CD14-positive monocyte (primary cell): ENCODE data around the gene SLC38A6. TPM values are rescaled to one million over a fixed set of nuclear protein-coding genes. Genes with fewer than 3 reads are reported as not detected.

Source experiments
- DNase-seq, 3 donors: peaks; one replicate each; pipeline ENCODE4 v3.0.0-alpha.2; 2011 to 2022
- H2AFZ ChIP-seq: 2 replicates; pipeline ENCODE4 v1.6.0; 2012; ENCODE audit warnings: mild to moderate bottlenecking, low read depth, low read length, inconsistent platforms; ENCODE audit not compliant: insufficient read depth, poor library complexity, severe bottlenecking
- H3K27ac ChIP-seq, 2 donors: 1 replicate in 1 of 2; 2 replicates in 1 of 2; pipeline ENCODE4 v1.5.1; 2012 to 2013; ENCODE audit warnings: low read length in 2 of 2, control low read depth in 1 of 2, inconsistent platforms in 1 of 2, low read depth in 1 of 2, mild to moderate bottlenecking in 1 of 2
- H3K27me3 ChIP-seq, 2 donors: one replicate each; pipeline versions ENCODE4 v1.6.0 to v1.6.1; 2011 to 2013; ENCODE audit warnings: low read length in 2 of 2; ENCODE audit not compliant: control insufficient read depth in 2 of 2, insufficient read depth in 2 of 2
- H3K36me3 ChIP-seq, 2 donors: replicated peaks in 1 of 2; 1 replicate in 1 of 2; 2 replicates in 1 of 2; pipeline versions ENCODE4 v1.5.1 to v1.6.1; 2012 to 2013; ENCODE audit warnings: low read length in 2 of 2, control low read depth in 1 of 2, inconsistent platforms in 1 of 2, mild to moderate bottlenecking in 1 of 2; ENCODE audit not compliant: insufficient read depth in 2 of 2, control insufficient read depth in 1 of 2
- H3K4me1 ChIP-seq, 2 donors: 1 replicate in 1 of 2; 2 replicates in 1 of 2; pipeline versions ENCODE4 v1.5.1 to v1.6.1; 2012 to 2013; ENCODE audit warnings: low read length in 2 of 2, control low read depth in 1 of 2, inconsistent platforms in 1 of 2, mild to moderate bottlenecking in 1 of 2, moderate library complexity in 1 of 2; ENCODE audit not compliant: insufficient read depth in 2 of 2, control insufficient read depth in 1 of 2
- H3K4me2 ChIP-seq: replicated peaks from 2 replicates; pipeline ENCODE3; 2012; ENCODE audit warnings: low read length, moderate library complexity, mild to moderate bottlenecking; ENCODE audit not compliant: poor library complexity, severe bottlenecking; ENCODE audit errors: extremely low read depth
- H3K4me3 ChIP-seq, 3 experiments: fragments of 200-600 bp in 1 of 3; sonication (generic) in 1 of 3; replicated peaks in 1 of 3; 1 replicate in 2 of 3; 2 replicates in 1 of 3; pipeline ENCODE4 v1.5.1; 2011 to 2013; ENCODE audit warnings: low read length in 3 of 3, mild to moderate bottlenecking in 3 of 3, control low read depth in 2 of 3, low read depth in 2 of 3, inconsistent platforms in 1 of 3, moderate library complexity in 1 of 3
- H3K79me2 ChIP-seq: 2 replicates; pipeline ENCODE4 v1.6.0; 2012; ENCODE audit warnings: mild to moderate bottlenecking, control low read depth, inconsistent platforms, low read length, moderate library complexity; ENCODE audit not compliant: insufficient read depth
- H3K9ac ChIP-seq: 2 replicates; pipeline ENCODE4 v1.6.0; 2017; ENCODE audit warnings: low read length, mild to moderate bottlenecking; ENCODE audit not compliant: insufficient read depth, poor library complexity, severe bottlenecking
- H3K9me3 ChIP-seq, 2 donors: replicated peaks in 1 of 2; 1 replicate in 1 of 2; 2 replicates in 1 of 2; pipeline versions ENCODE4 v1.5.1 to v1.6.1; 2012 to 2013; ENCODE audit warnings: low read length in 2 of 2, control low read depth in 1 of 2; ENCODE audit not compliant: control insufficient read depth in 1 of 2, insufficient read depth in 1 of 2
- H4K20me1 ChIP-seq: 2 replicates; pipeline ENCODE4 v1.6.0; 2012; ENCODE audit warnings: mild to moderate bottlenecking, low read length, control low read depth, moderate library complexity; ENCODE audit not compliant: insufficient read depth
- H3K27ac Mint-ChIP-seq, 7 donors: one replicate each; pipeline ENCODE4 v1.8.0; 2020; ENCODE audit warnings: mild to moderate bottlenecking in 7 of 7, mixed read lengths in 7 of 7, moderate library complexity in 6 of 7, inconsistent platforms in 2 of 7
- H3K27me3 Mint-ChIP-seq, 3 donors: one replicate each; pipeline ENCODE4 v1.8.0; 2021 to 2022; ENCODE audit warnings: low read depth in 3 of 3, mild to moderate bottlenecking in 3 of 3, mixed read lengths in 3 of 3, moderate library complexity in 3 of 3, inconsistent platforms in 1 of 3
- H3K36me3 Mint-ChIP-seq, 2 donors: one replicate each; pipeline ENCODE4 v1.8.0; 2020; ENCODE audit warnings: mixed read lengths in 2 of 2, inconsistent platforms in 1 of 2, mild to moderate bottlenecking in 1 of 2
- H3K4me1 Mint-ChIP-seq: one replicate; pipeline ENCODE4 v1.8.0; 2020; ENCODE audit warnings: mild to moderate bottlenecking, mixed read lengths
- H3K4me3 Mint-ChIP-seq, 2 donors: one replicate each; pipeline ENCODE4 v1.8.0; 2020; ENCODE audit warnings: mild to moderate bottlenecking in 2 of 2, mixed read lengths in 2 of 2, moderate library complexity in 1 of 2
- H3K9me3 Mint-ChIP-seq, 7 donors: one replicate each; pipeline ENCODE4 v1.8.0; 2020 to 2022; ENCODE audit warnings: mixed read lengths in 7 of 7, mild to moderate bottlenecking in 6 of 7, moderate library complexity in 6 of 7, inconsistent platforms in 2 of 7
- WGBS: methylation state at CpG from one replicate; pipeline ENCODE4 v1.1.5; 2013; ENCODE audit warnings: missing lambda C conversion rate; ENCODE audit not compliant: insufficient coverage; 5-methylcytosine and 5-hydroxymethylcytosine counted together
- intact Hi-C, 2 donors: fragments of 100-400 bp; cut with micrococcal nuclease; formaldehyde crosslinking; loops; one replicate each; pipeline versions ENCODE4 v1.15.0 to v1.15.1; 2023
- polyA plus RNA-seq, 3 donors: library from polyadenylated mRNA; depleted of rRNA in 1 of 3; unstranded in 2 of 3; stranded (reverse) in 1 of 3; fragments of 300-500 nt in 2 of 3; fragments of >200 nt in 1 of 3; fragmentation: Illumina TruSeq in 2 of 3; gene quantifications; 1 replicate in 2 of 3; 2 replicates in 1 of 3; pipeline ENCODE4 v1.2.3, GENCODE V29; 2012 to 2021
- TF ChIP-seq, protein P1 (sequence below): fragments of 200-600 bp; IDR thresholded peaks from one replicate; pipeline ENCODE4 v1.8.0; 2022; ENCODE audit warnings: antibody characterized with exemption, mild to moderate bottlenecking

SLC38A6 gene
- polyA plus RNA-seq, 3 donors: 10.3 to 15.9 (median 14.0) TPM

DNA sequence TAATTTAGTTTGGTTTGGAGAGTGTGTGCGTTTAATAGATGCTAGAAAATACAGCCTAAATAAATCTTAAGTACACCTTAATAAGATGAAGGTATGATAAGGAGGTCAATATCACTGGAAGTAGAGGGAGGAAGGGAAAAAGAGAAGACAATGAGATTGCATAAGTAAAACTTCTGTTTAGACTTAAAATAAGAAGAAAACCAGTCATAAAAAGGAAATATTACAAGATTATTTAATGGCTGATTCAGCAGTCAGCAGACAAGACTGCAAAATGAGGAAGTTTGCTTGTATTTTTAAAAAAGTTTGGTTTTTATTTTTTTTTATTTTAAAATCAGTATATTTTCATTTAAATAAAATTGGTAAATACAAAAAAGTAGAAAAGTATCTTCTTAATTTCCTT is 3.2 kb downstream of the SLC38A6 start:
- Mint-ChIP-seq H3K27ac (peak overlapping the region; percentile 48 to 93 (median 86)), H3K27me3 (no peaks in the 10 kb centered on the region), H3K9me3 (no peaks in the 10 kb centered on the region), H3K4me1 (peaks cover 17% of the 10 kb centered on the region), H3K4me3 (peak overlapping the region in 1 of 2 donors; percentile 14), H3K36me3 (peaks cover 13 to 15% of the 10 kb centered on the region in 2 donors)
- TF ChIP-seq, protein P1, sequence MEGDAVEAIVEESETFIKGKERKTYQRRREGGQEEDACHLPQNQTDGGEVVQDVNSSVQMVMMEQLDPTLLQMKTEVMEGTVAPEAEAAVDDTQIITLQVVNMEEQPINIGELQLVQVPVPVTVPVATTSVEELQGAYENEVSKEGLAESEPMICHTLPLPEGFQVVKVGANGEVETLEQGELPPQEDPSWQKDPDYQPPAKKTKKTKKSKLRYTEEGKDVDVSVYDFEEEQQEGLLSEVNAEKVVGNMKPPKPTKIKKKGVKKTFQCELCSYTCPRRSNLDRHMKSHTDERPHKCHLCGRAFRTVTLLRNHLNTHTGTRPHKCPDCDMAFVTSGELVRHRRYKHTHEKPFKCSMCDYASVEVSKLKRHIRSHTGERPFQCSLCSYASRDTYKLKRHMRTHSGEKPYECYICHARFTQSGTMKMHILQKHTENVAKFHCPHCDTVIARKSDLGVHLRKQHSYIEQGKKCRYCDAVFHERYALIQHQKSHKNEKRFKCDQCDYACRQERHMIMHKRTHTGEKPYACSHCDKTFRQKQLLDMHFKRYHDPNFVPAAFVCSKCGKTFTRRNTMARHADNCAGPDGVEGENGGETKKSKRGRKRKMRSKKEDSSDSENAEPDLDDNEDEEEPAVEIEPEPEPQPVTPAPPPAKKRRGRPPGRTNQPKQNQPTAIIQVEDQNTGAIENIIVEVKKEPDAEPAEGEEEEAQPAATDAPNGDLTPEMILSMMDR: no peak
- Histone ChIP-seq H3K4me3 (peak overlapping the region in 1 of 3 experiments; percentile 44), H3K9ac (peak overlapping the region; percentile 47), H3K36me3 (peaks cover 11 to 39% of the 10 kb centered on the region in 2 donors), H4K20me1 (no peaks in the 10 kb centered on the region), H3K27ac (peak overlapping the region in 1 of 2 donors; percentile 93), H3K9me3 (no peaks in the 10 kb centered on the region), H3K4me2 (peak overlapping the region; percentile 53), H3K4me1 (peaks cover 43 to 56% of the 10 kb centered on the region in 2 donors), H2AFZ (no peak overlapping the region), H3K79me2 (peaks cover 37% of the 10 kb centered on the region), H3K27me3 (no peaks in the 10 kb centered on the region)
- WGBS: no CpG with 5 or more reads among the region's 1 CpG
- DNase-seq: peak; percentile 51 to 77 (median 76)
- intact Hi-C loops: loop anchor here (5.0 to 10.0 kb wide), 3 partner anchors 118 to 737 kb away; partner anchors contain the start of gene PPM1A (in 1 of the 2)

DNA sequence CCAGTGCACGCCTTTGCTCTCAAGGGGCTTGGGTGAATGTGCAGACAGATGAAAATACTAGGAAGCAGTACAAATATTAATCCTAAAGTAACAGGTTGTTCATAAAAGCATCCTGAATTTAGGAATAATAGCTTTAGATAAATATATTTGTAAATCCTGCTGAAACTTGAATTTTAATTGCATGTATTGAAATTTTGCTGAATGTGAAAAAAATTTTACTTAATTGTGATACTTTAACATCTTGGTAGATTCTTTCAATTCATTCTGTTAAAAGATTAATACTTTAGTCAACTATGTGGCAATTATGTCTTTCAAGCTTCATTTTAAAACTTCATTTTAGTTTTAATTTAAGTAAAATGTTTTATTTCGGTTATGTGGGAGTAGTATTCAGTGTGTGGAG is 5.5 kb downstream of the SLC38A6 start:
- intact Hi-C loops: loop anchor here in 1 of 2 donors (10.0 kb wide), 1 partner anchor 118 kb away; no protein-coding TSS in a partner anchor
- H3K27ac Mint-ChIP-seq: no peak overlapping the region

More for the DNA sequence above, 5.5 kb downstream of the SLC38A6 start:
- peaks cover 16 to 17% of the 10 kb centered on the region in 2 donors for H3K36me3 Mint-ChIP-seq
- no peak overlapping the region for H3K27ac ChIP-seq
- no peak overlapping the region for H2AFZ ChIP-seq
- H3K9ac ChIP-seq: no peak overlapping the region
- H3K27me3 Mint-ChIP-seq: no peaks in the 10 kb centered on the region
- no peaks in the 10 kb centered on the region for H3K9me3 ChIP-seq
- H3K4me1 Mint-ChIP-seq: peaks cover 17% of the 10 kb centered on the region
- TF ChIP-seq, protein P1: no peak
- no peak overlapping the region for H3K4me3 Mint-ChIP-seq
- H3K79me2 ChIP-seq: peaks cover 33% of the 10 kb centered on the region
- no peak overlapping the region for H3K4me2 ChIP-seq
- H3K9me3 Mint-ChIP-seq: no peaks in the 10 kb centered on the region
- no CpG with 5 or more reads among the region's 2 CpGs for WGBS
- no peak for DNase-seq
- peaks cover 22 to 62% of the 10 kb centered on the region in 2 donors for H3K36me3 ChIP-seq
- no peaks in the 10 kb centered on the region for H3K27me3 ChIP-seq
- H3K4me1 ChIP-seq: peaks cover 39 to 45% of the 10 kb centered on the region in 2 donors
- H3K4me3 ChIP-seq: no peak overlapping the region
- H4K20me1 ChIP-seq: no peaks in the 10 kb centered on the region
